SK-N-MC (cell line): ENCODE data around the gene MAP6.

Source experiments
- DNase-seq: peaks from one replicate; pipeline ENCODE4 v3.0.0-alpha.2; 2011; ENCODE audit warnings: low read depth, low spot score
- H3K27ac ChIP-seq: fragments of 200-600 bp; sonication (generic); 2 replicates; pipeline ENCODE4 v1.5.1; 2016; ENCODE audit warnings: mixed run types
- H3K36me3 ChIP-seq: fragments of 200-600 bp; sonication (generic); 2 replicates; pipeline ENCODE4 v1.6.1; 2017; ENCODE audit warnings: antibody characterized with exemption, low read length, mixed read lengths; ENCODE audit not compliant: insufficient read depth
- H3K4me3 ChIP-seq: fragments of 200-600 bp; sonication (generic); 2 replicates; pipeline ENCODE4 v1.5.1; 2016
- H3K9ac ChIP-seq: fragments of 200-600 bp; sonication (generic); 2 replicates; pipeline ENCODE4 v1.8.0; 2017; ENCODE audit warnings: mixed run types, mixed read lengths; ENCODE audit not compliant: insufficient read length
- H3K9me3 ChIP-seq: fragments of 200-600 bp; sonication (generic); 2 replicates; pipeline ENCODE4 v1.6.1; 2017; ENCODE audit warnings: low read depth, mild to moderate bottlenecking, antibody characterized with exemption, low read length, moderate library complexity, mixed read lengths
- EZH2 ChIP-seq: fragments of 200-600 bp; sonication (generic); IDR thresholded peaks from one replicate; pipeline ENCODE4 v1.6.1; 2017; ENCODE audit warnings: antibody characterized with exemption
- FOXP2 ChIP-seq: optimal IDR thresholded peaks from 2 replicates; pipeline ENCODE3; 2011; ENCODE audit warnings: mild to moderate bottlenecking, moderate library complexity; ENCODE audit not compliant: insufficient read depth; ENCODE audit errors: extremely low read length, control extremely low read depth
- POLR2AphosphoS5 ChIP-seq: IDR thresholded peaks from 2 replicates; pipeline ENCODE4 v1.6.1; 2012; ENCODE audit warnings: mild to moderate bottlenecking, low read depth, low read length, borderline replicate concordance

MAP6 gene

DNA sequence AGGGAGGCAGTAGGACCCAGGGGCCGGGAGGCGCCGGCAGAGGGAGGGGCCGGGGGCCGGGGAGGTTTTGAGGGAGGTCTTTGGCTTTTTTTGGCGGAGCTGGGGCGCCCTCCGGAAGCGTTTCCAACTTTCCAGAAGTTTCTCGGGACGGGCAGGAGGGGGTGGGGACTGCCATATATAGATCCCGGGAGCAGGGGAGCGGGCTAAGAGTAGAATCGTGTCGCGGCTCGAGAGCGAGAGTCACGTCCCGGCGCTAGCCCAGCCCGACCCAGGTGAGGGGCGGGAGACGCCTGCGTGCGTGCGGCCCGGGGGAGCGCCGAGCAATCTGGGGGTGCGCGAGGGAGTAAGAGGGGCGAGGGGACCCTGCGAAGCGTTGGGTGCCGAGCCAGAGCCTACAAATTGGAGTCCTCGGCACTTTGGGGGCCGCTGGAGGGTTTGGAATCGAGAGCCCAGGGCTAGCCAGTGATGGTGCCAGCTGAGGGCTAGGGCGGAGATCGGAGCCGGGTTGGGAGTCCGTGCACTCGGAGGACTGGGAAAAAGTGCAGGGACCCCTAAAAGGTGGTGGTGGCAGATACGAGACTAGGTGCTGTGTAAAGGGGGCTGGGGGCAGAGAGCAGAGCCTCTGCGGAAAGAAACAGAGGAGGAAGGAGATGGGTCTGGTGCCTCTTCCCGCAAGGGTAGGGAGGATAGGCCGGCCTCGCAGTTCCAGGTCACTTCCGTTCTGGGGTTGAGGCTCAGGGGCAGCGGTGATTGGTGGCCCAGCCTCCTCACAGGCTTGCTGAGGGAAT lies 106.6 kb downstream of the MAP6 start, which contains the start of gene SERPINH1:
TSS of gene SERPINH1 (plus strand) at position 206 of the 788 bp plus-strand sequence. CDS start 4,097 bp downstream, outside the sequence.
- peak within 1 kb of the TSS; percentile 91 for H3K27ac ChIP-seq
- no peaks in the 10 kb centered on the region for H3K9me3 ChIP-seq
- peaks cover 34% of the 10 kb centered on the region for H3K36me3 ChIP-seq
- TF ChIP-seq FOXP2 (no peak), POLR2AphosphoS5 (peak; percentile 83; the same call in 1 of the 2 replicates)
- H3K9ac ChIP-seq, result peak within 1 kb of the TSS; percentile 87
- H3K4me3 ChIP-seq, result peak within 1 kb of the TSS; percentile 91
- DNase-seq, result no peak

DNA sequence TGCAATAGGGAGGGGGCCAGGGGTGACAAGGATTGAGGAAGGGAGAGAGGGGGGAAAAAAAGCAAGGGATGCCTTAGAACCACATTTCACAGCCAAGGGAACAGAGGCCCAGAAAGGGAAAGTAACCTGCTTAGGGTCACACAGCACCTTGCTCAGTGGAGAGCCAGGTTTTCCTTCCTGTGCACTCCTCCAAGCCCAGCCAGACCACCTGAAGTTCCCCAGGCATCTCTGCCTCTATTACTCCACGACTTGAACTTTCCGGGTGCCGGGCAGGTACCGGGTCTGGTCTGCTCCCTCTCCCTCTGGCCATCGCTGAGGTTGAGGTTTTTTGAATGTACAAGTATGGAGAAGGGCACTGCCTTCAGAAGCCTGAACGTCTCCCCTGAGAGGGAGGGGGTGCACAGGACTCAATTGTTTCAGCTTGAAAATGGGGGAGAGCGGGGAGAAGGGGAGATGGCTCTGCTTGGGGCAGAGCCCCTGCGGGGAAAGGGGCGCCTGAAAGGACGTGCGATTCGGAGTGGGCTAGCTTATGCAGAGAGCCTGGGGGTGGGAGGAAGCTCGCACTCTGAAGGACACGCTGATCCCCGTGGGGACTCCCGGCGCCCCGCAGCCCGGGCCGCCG lies 107.3 kb downstream of the MAP6 start:
- Histone ChIP-seq H3K4me3 (peak overlapping the region; percentile 91), H3K27ac (peak overlapping the region; percentile 91), H3K9me3 (no peaks in the 10 kb centered on the region), H3K9ac (peak overlapping the region; percentile 87), H3K36me3 (peaks cover 27% of the 10 kb centered on the region)
- DNase-seq, result no peak
- no peak for TF ChIP-seq EZH2
- TF ChIP-seq FOXP2, result no peak
- no peak; the same call in 1 of the 2 replicates for TF ChIP-seq POLR2AphosphoS5

DNA sequence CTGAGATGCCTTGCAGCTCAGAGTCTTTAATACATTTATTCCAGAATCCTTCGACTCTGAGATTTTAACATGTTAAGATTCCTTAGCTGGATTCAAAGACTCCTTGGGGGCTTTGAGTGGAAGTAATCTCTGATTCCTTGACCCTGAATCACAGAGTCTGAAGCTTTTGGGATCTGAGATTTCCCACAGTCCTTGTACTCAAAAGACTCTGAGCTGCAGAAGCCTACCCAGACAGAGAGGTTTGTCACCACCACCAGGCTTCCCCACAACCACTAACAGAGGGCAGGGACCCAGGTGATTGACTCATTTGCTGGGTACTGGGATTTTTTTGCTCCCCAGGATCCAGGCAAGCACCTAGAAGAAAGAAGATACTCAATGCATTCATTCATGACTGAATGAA lies 108.2 kb downstream of the MAP6 start:
- Histone ChIP-seq H3K27ac (peak overlapping the region; percentile 91), H3K36me3 (peaks cover 18% of the 10 kb centered on the region), H3K9ac (peak overlapping the region; percentile 20), H3K4me3 (no peak overlapping the region), H3K9me3 (no peaks in the 10 kb centered on the region)
- DNase-seq, result no peak
- TF ChIP-seq EZH2, result no peak
- TF ChIP-seq FOXP2, result no peak
- TF ChIP-seq POLR2AphosphoS5, result no peak

GRCh38 chr11:75558939-75559843 lies 109.6 kb downstream of the MAP6 start:
- Histone ChIP-seq H3K4me3 (peak overlapping the region; percentile 60), H3K36me3 (peaks cover 5% of the 10 kb centered on the region; the same call in 1 of the 2 replicates), H3K9ac (peak overlapping the region; percentile 70), H3K9me3 (no peaks in the 10 kb centered on the region), H3K27ac (peak overlapping the region; percentile 93)
- no peak for TF ChIP-seq EZH2
- TF ChIP-seq POLR2AphosphoS5, result peak; percentile 68
- no peak for TF ChIP-seq FOXP2
- peak; percentile 58 for DNase-seq

GRCh38 chr11:75557666-75558494 lies 111.0 kb downstream of the MAP6 start:
- DNase-seq, result no peak
- H3K36me3 ChIP-seq, result no peaks in the 10 kb centered on the region
- TF ChIP-seq POLR2AphosphoS5 (no peak), FOXP2 (no peak), EZH2 (no peak)
- H3K9me3 ChIP-seq, result no peaks in the 10 kb centered on the region
- peak overlapping the region; percentile 93 for H3K27ac ChIP-seq
- no peak overlapping the region for H3K4me3 ChIP-seq
- H3K9ac ChIP-seq, result peak overlapping the region; percentile 7

DNA sequence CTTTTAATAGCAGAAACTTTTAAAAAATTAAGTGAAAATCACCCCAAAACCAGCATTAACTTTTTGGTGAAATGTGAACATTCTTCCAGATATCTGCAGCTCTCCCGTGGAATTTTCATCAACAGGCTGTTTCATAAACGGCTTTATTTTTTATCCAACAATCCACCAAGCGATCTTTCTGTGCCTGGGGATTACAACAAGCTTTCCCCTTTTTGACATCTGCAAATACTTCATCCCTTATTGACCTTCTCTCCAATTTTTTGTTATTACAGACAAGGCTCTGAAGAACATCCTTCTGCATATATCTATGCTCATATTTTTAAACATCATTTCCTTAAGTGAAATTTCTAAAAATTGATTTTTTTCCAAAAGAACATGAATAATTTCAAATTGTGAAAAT lies 112.6 kb downstream of the MAP6 start:
- TF ChIP-seq POLR2AphosphoS5 (no peak), EZH2 (no peak), FOXP2 (no peak)
- H3K36me3 ChIP-seq, result no peaks in the 10 kb centered on the region
- no peaks in the 10 kb centered on the region for H3K9me3 ChIP-seq
- H3K9ac ChIP-seq, result no peak overlapping the region
- no peak for DNase-seq
- H3K27ac ChIP-seq, result peak overlapping the region; percentile 93
- H3K4me3 ChIP-seq, result no peak overlapping the region

GRCh38 chr11:75555079-75555811 lies 113.6 kb downstream of the MAP6 start:
- Histone ChIP-seq H3K9me3 (no peaks in the 10 kb centered on the region), H3K27ac (peak overlapping the region; percentile 83), H3K9ac (peak overlapping the region; percentile 43), H3K36me3 (no peaks in the 10 kb centered on the region), H3K4me3 (no peak overlapping the region)
- no peak for DNase-seq
- no peak for TF ChIP-seq FOXP2
- TF ChIP-seq POLR2AphosphoS5, result no peak
- TF ChIP-seq EZH2, result no peak
